Esophagus mucosa (tissue), 1 donor: ENCODE data around the gene FOXA2. TPM values are rescaled to one million over a fixed set of nuclear protein-coding genes. Genes with fewer than 3 reads are reported as not detected.

Source experiments
- ATAC-seq: fragments of 200-7000 bp; cut with Tn5 transposase; one replicate; pipeline ENCODE4 v1.9.1; 2020
- total RNA-seq: library from RNA; stranded (reverse); gene quantifications from one replicate; pipeline ENCODE4 v1.2.4, GENCODE V29; 2023
- donor health status: DM: yes; HTN: yes; CAD: no.

The FOXA2 gene
- total RNA-seq, 1 donor from 2014 or later, result 0.16 TPM

- no peak for ATAC-seq
These were observed 425 bp downstream of the FOXA2 start for GRCh38 chr20:22583773-22584521.

GRCh38 chr20:22582964-22583772, 1.2 kb downstream of the FOXA2 start:
- no peak for ATAC-seq

- ATAC-seq, result no peak
These were observed 1.9 kb downstream of the FOXA2 start for GRCh38 chr20:22582386-22582963.

- no peak for ATAC-seq
These were observed 2.7 kb downstream of the FOXA2 start for GRCh38 chr20:22581437-22582385.

GRCh38 chr20:22579711-22580697, 4.4 kb downstream of the FOXA2 start:
- ATAC-seq, result no peak

GRCh38 chr20:22579119-22579427, 5.3 kb downstream of the FOXA2 start:
- no peak for ATAC-seq

- no peak for ATAC-seq
These were observed 5.9 kb downstream of the FOXA2 start for GRCh38 chr20:22578221-22579118.

- ATAC-seq, result no peak
These were observed 6.7 kb downstream of the FOXA2 start for GRCh38 chr20:22577515-22578220.

GRCh38 chr20:22576733-22577514, 7.4 kb downstream of the FOXA2 start:
- ATAC-seq, result no peak

- ATAC-seq, result no peak
These were observed 8.1 kb downstream of the FOXA2 start for GRCh38 chr20:22576273-22576672.

GRCh38 chr20:22575737-22576136, 8.6 kb downstream of the FOXA2 start:
- ATAC-seq, result no peak

GRCh38 chr20:22575087-22575721, 9.2 kb downstream of the FOXA2 start:
- ATAC-seq, result no peak

GRCh38 chr20:22574545-22575086, 9.8 kb downstream of the FOXA2 start:
- no peak for ATAC-seq

GRCh38 chr20:22572491-22572890, 11.9 kb downstream of the FOXA2 start:
- no peak for ATAC-seq

- ATAC-seq, result no peak
These were observed 12.3 kb downstream of the FOXA2 start for GRCh38 chr20:22572023-22572422.

- no peak for ATAC-seq
These were observed 15.0 kb downstream of the FOXA2 start for GRCh38 chr20:22569353-22569752.

- ATAC-seq, result no peak
These were observed 15.5 kb downstream of the FOXA2 start for GRCh38 chr20:22568872-22569344.
